H9 (cell line): ENCODE measurements around the gene PAIP2. TPM values are rescaled to one million over a fixed set of nuclear protein-coding genes. Genes with fewer than 3 reads are reported as not detected.
"Not testable (repeated sequence)": the region's sequence is repeated elsewhere in the genome, so short reads cannot be mapped to it uniquely, and the experiment has no call there.

Source experiments
- DNase-seq: peaks from one replicate; pipeline ENCODE4 v3.0.0-alpha.2; 2017
- H2AFZ ChIP-seq: one replicate; pipeline ENCODE4 v1.6.1; 2013; ENCODE audit warnings: mild to moderate bottlenecking, low read length, control low read depth, moderate library complexity
- H2AK5ac ChIP-seq: 2 replicates; pipeline ENCODE4 v1.6.1; 2013; ENCODE audit warnings: low read length, control low read depth, mixed read lengths; ENCODE audit not compliant: insufficient read length
- H2BK120ac ChIP-seq: one replicate; pipeline ENCODE4 v1.6.1; 2013; ENCODE audit warnings: low read depth, mild to moderate bottlenecking, low read length, control low read depth, inconsistent platforms; ENCODE audit not compliant: poor library complexity, severe bottlenecking
- H2BK12ac ChIP-seq: 2 replicates; pipeline ENCODE4 v1.6.1; 2013; ENCODE audit warnings: low read length, control low read depth, mixed read lengths, low read depth; ENCODE audit not compliant: insufficient read length
- H2BK15ac ChIP-seq: 2 replicates; pipeline ENCODE4 v1.6.1; 2013; ENCODE audit warnings: low read depth, low read length, control low read depth
- H2BK20ac ChIP-seq: one replicate; pipeline ENCODE4 v1.6.1; 2013; ENCODE audit warnings: low read depth, mild to moderate bottlenecking, low read length, control low read depth, inconsistent platforms; ENCODE audit not compliant: poor library complexity, severe bottlenecking
- H2BK5ac ChIP-seq: 2 replicates; pipeline ENCODE4 v1.6.1; 2013; ENCODE audit warnings: low read length, control low read depth, mixed read lengths; ENCODE audit not compliant: insufficient read length
- H3K14ac ChIP-seq: 2 replicates; pipeline ENCODE4 v1.6.1; 2013; ENCODE audit warnings: low read length, control low read depth; ENCODE audit not compliant: insufficient read depth
- H3K18ac ChIP-seq: 2 replicates; pipeline ENCODE4 v1.6.1; 2013; ENCODE audit warnings: low read depth, mild to moderate bottlenecking, mixed read lengths, low read length, control low read depth; ENCODE audit not compliant: insufficient read length
- H3K23ac ChIP-seq: 2 replicates; pipeline ENCODE4 v1.6.1; 2013; ENCODE audit warnings: low read length, control low read depth, mixed read lengths, low read depth; ENCODE audit not compliant: insufficient read length
- H3K23me2 ChIP-seq: 2 replicates; pipeline ENCODE4 v1.6.1; 2013; ENCODE audit warnings: low read depth, mild to moderate bottlenecking, mixed read lengths, low read length, control low read depth; ENCODE audit not compliant: insufficient read length, poor library complexity, severe bottlenecking
- H3K27ac ChIP-seq: 2 replicates; pipeline ENCODE4 v1.5.1; 2013; ENCODE audit warnings: low read length, control low read depth, mixed read lengths, low read depth; ENCODE audit not compliant: insufficient read length
- H3K27me3 ChIP-seq: 2 replicates; pipeline ENCODE4 v1.6.1; 2013; ENCODE audit warnings: low read length, control low read depth, inconsistent platforms; ENCODE audit not compliant: insufficient read depth
- H3K4ac ChIP-seq: 2 replicates; pipeline ENCODE4 v1.6.1; 2013; ENCODE audit warnings: low read depth, mild to moderate bottlenecking, control low read depth, inconsistent platforms, low read length, moderate library complexity
- H3K4me1 ChIP-seq: 2 replicates; pipeline ENCODE4 v1.6.1; 2013; ENCODE audit warnings: low read length, control low read depth, inconsistent platforms; ENCODE audit not compliant: insufficient read depth
- H3K4me2 ChIP-seq: 2 replicates; pipeline ENCODE4 v1.6.1; 2013; ENCODE audit warnings: low read length, control low read depth, mixed read lengths; ENCODE audit not compliant: insufficient read length, insufficient read depth
- H3K56ac ChIP-seq: 2 replicates; pipeline ENCODE4 v1.6.1; 2013; ENCODE audit warnings: low read depth, mild to moderate bottlenecking, mixed read lengths, low read length, control low read depth; ENCODE audit not compliant: insufficient read length
- H3K79me1 ChIP-seq: 2 replicates; pipeline ENCODE4 v1.6.1; 2013; ENCODE audit warnings: low read depth, mild to moderate bottlenecking, moderate library complexity, low read length, control low read depth, inconsistent platforms; ENCODE audit not compliant: insufficient read depth, poor library complexity, severe bottlenecking
- H3K79me2 ChIP-seq: 2 replicates; pipeline ENCODE4 v1.6.1; 2013; ENCODE audit warnings: low read length, control low read depth, inconsistent platforms; ENCODE audit not compliant: insufficient read depth
- H3K9ac ChIP-seq: 2 replicates; pipeline ENCODE4 v1.6.1; 2013; ENCODE audit warnings: low read length, control low read depth, mixed read lengths; ENCODE audit not compliant: insufficient read length; ENCODE audit errors: extremely low read depth
- H3K9me3 ChIP-seq: one replicate; pipeline ENCODE4 v1.6.1; 2013; ENCODE audit warnings: low read depth, low read length, inconsistent platforms; ENCODE audit not compliant: control insufficient read depth
- H3T11ph ChIP-seq: one replicate; pipeline ENCODE4 v1.6.1; 2013; ENCODE audit warnings: mild to moderate bottlenecking, low read length, control low read depth, inconsistent platforms
- H4K20me1 ChIP-seq: one replicate; pipeline ENCODE4 v1.6.1; 2013; ENCODE audit not compliant: control insufficient read depth, insufficient read length, insufficient read depth
- H4K5ac ChIP-seq: 2 replicates; pipeline ENCODE4 v1.6.1; 2013; ENCODE audit warnings: low read depth, mild to moderate bottlenecking, mixed read lengths, low read length, control low read depth; ENCODE audit not compliant: insufficient read length
- H4K8ac ChIP-seq: replicated peaks from 2 replicates; pipeline ENCODE4 v1.6.1; 2013; ENCODE audit warnings: low read length, control low read depth, mixed read lengths, low read depth; ENCODE audit not compliant: insufficient read length
- H4K91ac ChIP-seq: 2 replicates; pipeline ENCODE4 v1.6.1; 2013; ENCODE audit warnings: low read depth, mild to moderate bottlenecking, moderate library complexity, mixed read lengths, low read length, control low read depth; ENCODE audit not compliant: insufficient read length
- H3K27ac Mint-ChIP-seq, 3 experiments: 2 replicates in 2 of 3; 3 replicates in 1 of 3; pipeline ENCODE4 v1.8.0; 2020 to 2021; ENCODE audit warnings: mixed read lengths in 3 of 3, mild to moderate bottlenecking in 1 of 3, moderate library complexity in 1 of 3
- H3K27me3 Mint-ChIP-seq: 2 replicates; pipeline ENCODE4 v1.8.0; 2021; ENCODE audit warnings: low read depth, mild to moderate bottlenecking, moderate library complexity, mixed read lengths
- H3K36me3 Mint-ChIP-seq, 3 experiments: 2 replicates in 2 of 3; 3 replicates in 1 of 3; pipeline ENCODE4 v1.8.0; 2020 to 2021; ENCODE audit warnings: low read depth in 3 of 3, mixed read lengths in 3 of 3; ENCODE audit not compliant: insufficient read depth in 1 of 3
- H3K4me1 Mint-ChIP-seq, 2 experiments: 2 replicates each; pipeline ENCODE4 v1.8.0; 2020; ENCODE audit warnings: mixed read lengths in 2 of 2
- H3K4me3 Mint-ChIP-seq, 2 experiments: 2 replicates in 1 of 2; 3 replicates in 1 of 2; pipeline ENCODE4 v1.8.0; 2020 to 2021; ENCODE audit warnings: mild to moderate bottlenecking in 2 of 2, mixed read lengths in 2 of 2, moderate library complexity in 1 of 2
- H3K9me3 Mint-ChIP-seq, 2 experiments: 2 replicates in 1 of 2; 3 replicates in 1 of 2; pipeline ENCODE4 v1.8.0; 2020; ENCODE audit warnings: mild to moderate bottlenecking in 2 of 2, mixed read lengths in 2 of 2, moderate library complexity in 1 of 2
- WGBS: extraction: QIAGEN DNeasy Blood & Tissue Kit; methylation state at CpG from one replicate; pipeline ENCODE4 v1.1.7; 2013; ENCODE audit warnings: missing lambda C conversion rate, low lambda C conversion rate, mixed read lengths; ENCODE audit not compliant: insufficient read length; ENCODE audit errors: extremely low coverage; 5-methylcytosine and 5-hydroxymethylcytosine counted together
- total RNA-seq: library from RNA; stranded (reverse); gene quantifications from 2 replicates; pipeline ENCODE4 v1.2.1, GENCODE V29; 2021
- TF ChIP-seq, protein P1 (sequence below): fragments of 200-600 bp; sonication (generic); conservative IDR thresholded peaks from 3 replicates; pipeline ENCODE4 v1.8.0; 2021; ENCODE audit warnings: antibody characterized with exemption, mild to moderate bottlenecking

PAIP2 gene
- total RNA-seq, 1 experiment from 2014 or later: 121 TPM

DNA sequence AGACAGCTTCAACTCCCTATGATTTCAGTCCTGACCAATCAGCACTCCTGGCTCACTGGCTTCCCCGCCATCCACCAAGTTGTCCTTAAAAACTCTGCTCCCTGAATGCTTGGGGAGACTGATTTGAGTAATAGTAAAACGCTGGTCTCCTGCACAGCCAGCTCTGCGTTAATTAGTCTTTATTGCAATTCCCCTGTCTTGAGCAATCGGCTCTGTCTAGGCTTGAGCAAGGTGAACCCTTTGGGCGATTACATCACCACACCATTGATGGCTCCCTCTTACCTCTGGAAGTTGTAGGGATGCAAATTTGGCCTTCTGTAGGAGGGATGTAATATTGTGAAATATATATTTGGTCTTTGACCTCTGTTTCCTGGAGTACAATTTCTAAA, 44.4 kb downstream of the PAIP2 start:
- Histone ChIP-seq H2BK5ac (no peak overlapping the region), H3K14ac (no peak overlapping the region), H4K91ac (no peak overlapping the region), H3K56ac (no peak overlapping the region), H3K9me3 (no peaks in the 10 kb centered on the region), H4K8ac (no peak overlapping the region), H2AK5ac (no peak overlapping the region), H3K23me2 (no peaks in the 10 kb centered on the region), H4K5ac (no peak overlapping the region), H3K27ac (no peak overlapping the region), H3K79me2 (no peaks in the 10 kb centered on the region), H3K4me1 (peaks cover 3% of the 10 kb centered on the region; the same call in 1 of the 2 replicates), H3K4me2 (no peak overlapping the region), H3K79me1 (no peaks in the 10 kb centered on the region), H3T11ph (no peak overlapping the region), H4K20me1 (no peaks in the 10 kb centered on the region), H3K9ac (no peak overlapping the region), H2BK12ac (no peak overlapping the region), H2BK15ac (no peak overlapping the region), H2BK120ac (no peak overlapping the region), H3K23ac (no peak overlapping the region), H3K18ac (no peak overlapping the region), H3K27me3 (no peaks in the 10 kb centered on the region), H2AFZ (no peak overlapping the region), H3K4ac (no peak overlapping the region), H2BK20ac (no peak overlapping the region)
- DNase-seq: no peak
- Mint-ChIP-seq H3K27me3 (no peaks in the 10 kb centered on the region; the same call in 1 of the 2 replicates), H3K9me3 (no peaks in the 10 kb centered on the region), H3K36me3 (no peaks in the 10 kb centered on the region), H3K27ac (no peak overlapping the region), H3K4me3 (no peak overlapping the region), H3K4me1 (peaks cover 13 to 35% of the 10 kb centered on the region in 2 experiments)
- TF ChIP-seq, protein P1, sequence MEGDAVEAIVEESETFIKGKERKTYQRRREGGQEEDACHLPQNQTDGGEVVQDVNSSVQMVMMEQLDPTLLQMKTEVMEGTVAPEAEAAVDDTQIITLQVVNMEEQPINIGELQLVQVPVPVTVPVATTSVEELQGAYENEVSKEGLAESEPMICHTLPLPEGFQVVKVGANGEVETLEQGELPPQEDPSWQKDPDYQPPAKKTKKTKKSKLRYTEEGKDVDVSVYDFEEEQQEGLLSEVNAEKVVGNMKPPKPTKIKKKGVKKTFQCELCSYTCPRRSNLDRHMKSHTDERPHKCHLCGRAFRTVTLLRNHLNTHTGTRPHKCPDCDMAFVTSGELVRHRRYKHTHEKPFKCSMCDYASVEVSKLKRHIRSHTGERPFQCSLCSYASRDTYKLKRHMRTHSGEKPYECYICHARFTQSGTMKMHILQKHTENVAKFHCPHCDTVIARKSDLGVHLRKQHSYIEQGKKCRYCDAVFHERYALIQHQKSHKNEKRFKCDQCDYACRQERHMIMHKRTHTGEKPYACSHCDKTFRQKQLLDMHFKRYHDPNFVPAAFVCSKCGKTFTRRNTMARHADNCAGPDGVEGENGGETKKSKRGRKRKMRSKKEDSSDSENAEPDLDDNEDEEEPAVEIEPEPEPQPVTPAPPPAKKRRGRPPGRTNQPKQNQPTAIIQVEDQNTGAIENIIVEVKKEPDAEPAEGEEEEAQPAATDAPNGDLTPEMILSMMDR: no peak
- WGBS: no CpG with 5 or more reads among the region's 5 CpGs

DNA sequence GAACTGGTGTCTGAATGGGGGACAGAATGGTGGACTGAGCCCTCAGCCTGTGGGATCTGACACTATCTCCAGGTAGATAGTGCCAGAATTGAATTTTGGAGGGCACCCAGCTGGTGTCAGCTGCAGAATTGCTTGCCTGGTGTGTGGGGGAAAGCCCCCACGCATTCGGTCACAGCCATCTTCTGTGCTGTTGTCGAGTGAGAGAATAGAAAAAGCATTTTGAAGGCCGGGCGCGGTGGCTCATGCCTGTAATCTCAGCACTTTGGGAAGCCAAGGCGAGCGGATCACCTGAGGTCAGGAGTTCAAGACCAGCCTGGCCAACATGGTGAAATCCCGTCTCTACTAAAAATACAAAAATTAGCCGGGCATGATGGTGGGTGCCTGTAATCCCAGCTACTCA, 45.3 kb downstream of the PAIP2 start:
- not testable (repeated sequence) for H3K27me3 Mint-ChIP-seq, H2BK120ac ChIP-seq, H4K91ac ChIP-seq, H3K18ac ChIP-seq, H2AK5ac ChIP-seq, H3K27me3 ChIP-seq, H3K79me2 ChIP-seq, H4K5ac ChIP-seq, H2BK20ac ChIP-seq, H4K20me1 ChIP-seq, H2BK12ac ChIP-seq, H3K9me3 Mint-ChIP-seq, H3T11ph ChIP-seq, H3K9ac ChIP-seq, H3K23me2 ChIP-seq, H3K4ac ChIP-seq, H3K4me2 ChIP-seq, H3K4me3 Mint-ChIP-seq, H3K23ac ChIP-seq, H3K14ac ChIP-seq, H3K56ac ChIP-seq, H3K9me3 ChIP-seq, H4K8ac ChIP-seq, H2BK15ac ChIP-seq, H2AFZ ChIP-seq, H2BK5ac ChIP-seq, H3K27ac Mint-ChIP-seq, DNase-seq, H3K27ac ChIP-seq, H3K79me1 ChIP-seq, H3K4me1 ChIP-seq, H3K36me3 Mint-ChIP-seq
- no CpG with 5 or more reads among the region's 10 CpGs for WGBS
- H3K4me1 Mint-ChIP-seq: peaks cover 18 to 42% of the 10 kb centered on the region in 2 experiments
